ENCODE measurements around the gene SLIT3.

The SLIT3 gene

DNA sequence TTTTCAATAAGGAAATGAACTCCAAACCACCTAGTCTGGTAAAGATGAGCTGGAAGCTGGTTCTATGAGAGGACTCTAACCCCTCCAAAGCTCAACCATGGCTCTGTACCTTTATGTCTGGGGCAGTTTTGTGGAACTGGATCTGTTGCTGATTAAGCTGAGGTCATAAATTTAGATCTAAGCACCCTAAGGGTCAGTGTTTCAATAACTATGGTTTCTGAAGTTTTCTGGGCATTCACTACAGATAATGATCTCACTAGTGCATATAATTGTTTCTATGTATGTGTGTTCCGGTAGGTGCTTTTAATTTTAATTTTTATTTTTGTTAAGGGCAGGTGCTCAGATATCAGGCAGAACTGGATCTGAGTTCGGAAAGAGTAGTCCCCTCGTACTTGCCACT, 463.1 kb downstream of the SLIT3 start:
- DNase-seq (ENCODE audit: extremely low spot score, insufficient read length, low read depth) (no peak), FAIRE-seq (no peak)

DNA sequence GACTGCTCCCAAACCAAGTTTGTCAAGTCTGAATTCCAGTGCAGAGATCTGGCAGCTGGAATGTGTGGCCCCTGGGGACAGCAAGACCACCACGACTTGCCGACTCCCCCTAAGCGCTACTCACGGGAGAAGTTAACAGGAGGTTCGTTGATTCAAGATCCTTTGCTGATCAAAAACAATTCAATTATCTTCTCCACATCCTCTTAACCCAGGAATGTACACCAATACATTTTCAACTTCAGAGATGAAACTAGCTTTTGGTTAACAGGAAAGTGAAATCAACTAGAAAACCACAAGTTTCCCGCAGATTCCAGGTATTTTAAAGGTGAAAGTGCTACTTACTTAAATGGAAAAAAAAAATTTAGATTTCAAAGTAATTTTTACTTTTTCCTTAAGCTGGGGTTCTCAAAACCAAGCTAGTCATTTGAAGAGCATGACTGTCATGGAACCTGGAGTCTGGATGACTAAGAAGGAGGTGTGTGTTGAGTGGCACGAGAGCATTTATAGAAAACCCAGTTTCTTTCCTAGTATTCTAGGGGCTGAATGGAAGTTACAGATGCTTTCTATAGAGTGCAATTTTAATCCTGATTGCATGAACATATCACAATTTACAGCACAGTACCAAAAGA, 464.2 kb downstream of the SLIT3 start:
- FAIRE-seq (no peak), DNase-seq (ENCODE audit: extremely low spot score, insufficient read length, low read depth) (no peak)

DNA sequence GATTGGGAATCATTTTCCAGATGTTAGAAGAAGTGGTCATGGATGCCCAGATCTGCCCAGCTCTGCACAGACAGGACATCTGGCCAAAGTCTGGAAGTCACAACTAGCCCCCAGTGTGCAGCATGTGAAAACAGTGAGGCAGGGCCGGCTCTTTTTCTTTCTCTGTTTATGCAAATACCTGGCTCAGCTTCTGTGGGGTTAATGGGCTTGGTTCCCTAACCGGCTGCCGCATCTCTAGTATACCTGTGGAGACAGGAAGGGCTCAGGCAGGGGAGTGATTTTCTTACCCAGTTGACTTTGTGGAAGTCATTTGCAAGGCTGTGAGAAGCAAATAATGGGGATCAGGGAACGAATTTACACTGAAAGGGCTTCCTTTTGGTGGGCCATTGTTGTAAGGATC, 467.0 kb downstream of the SLIT3 start:
- DNase-seq (ENCODE audit: extremely low spot score, insufficient read length, low read depth) (no peak), FAIRE-seq (no peak)

GRCh38 chr5:168833383-168833782, 467.6 kb downstream of the SLIT3 start:
- DNase-seq (ENCODE audit: extremely low spot score, insufficient read length, low read depth) (no peak), FAIRE-seq (no peak)

DNA sequence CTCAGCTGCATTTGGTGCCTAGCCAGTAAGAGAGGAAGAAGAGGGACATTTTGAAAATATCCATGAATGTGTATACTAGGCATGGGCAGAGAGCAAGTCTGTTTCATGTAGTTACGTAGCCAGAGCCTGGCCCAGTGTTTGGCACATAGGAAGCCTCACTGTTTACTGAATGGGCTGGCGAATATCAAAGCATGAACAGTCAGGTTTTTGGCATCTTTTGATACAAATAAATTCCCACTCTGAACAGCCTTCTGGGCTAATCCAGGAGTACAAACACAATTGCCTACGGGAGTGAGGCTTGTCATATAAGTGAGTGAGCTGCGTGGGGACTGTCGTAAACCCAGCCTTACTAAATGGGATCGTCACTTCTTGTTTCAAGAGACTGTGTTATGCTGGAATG, 468.6 kb downstream of the SLIT3 start:
- DNase-seq (ENCODE audit: extremely low spot score, insufficient read length, low read depth): no peak
- no peak for FAIRE-seq

DNA sequence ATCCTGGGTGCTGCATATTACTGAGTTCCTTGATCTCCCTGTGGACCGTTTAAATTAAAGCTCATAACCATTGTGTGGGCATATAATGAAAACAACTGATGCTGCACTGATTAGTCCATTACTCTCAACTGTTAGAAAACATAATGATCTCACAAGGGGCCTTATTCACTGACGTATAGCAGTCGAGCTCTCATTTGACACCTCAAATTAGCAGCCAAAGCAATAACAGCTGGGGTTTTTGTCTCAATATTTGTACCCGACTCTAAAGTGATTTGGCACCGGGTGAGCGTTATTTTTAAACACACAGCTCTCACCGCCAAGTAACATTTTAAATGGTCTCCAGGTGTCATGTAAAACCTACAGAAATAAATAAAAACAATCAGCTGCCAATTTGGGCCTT, 469.6 kb downstream of the SLIT3 start:
- no peak for FAIRE-seq
- DNase-seq (ENCODE audit: extremely low spot score, insufficient read length, low read depth): no peak

GRCh38 chr5:168830833-168831232, 470.1 kb downstream of the SLIT3 start:
- FAIRE-seq (no peak), DNase-seq (ENCODE audit: extremely low spot score, insufficient read length, low read depth) (no peak)

DNA sequence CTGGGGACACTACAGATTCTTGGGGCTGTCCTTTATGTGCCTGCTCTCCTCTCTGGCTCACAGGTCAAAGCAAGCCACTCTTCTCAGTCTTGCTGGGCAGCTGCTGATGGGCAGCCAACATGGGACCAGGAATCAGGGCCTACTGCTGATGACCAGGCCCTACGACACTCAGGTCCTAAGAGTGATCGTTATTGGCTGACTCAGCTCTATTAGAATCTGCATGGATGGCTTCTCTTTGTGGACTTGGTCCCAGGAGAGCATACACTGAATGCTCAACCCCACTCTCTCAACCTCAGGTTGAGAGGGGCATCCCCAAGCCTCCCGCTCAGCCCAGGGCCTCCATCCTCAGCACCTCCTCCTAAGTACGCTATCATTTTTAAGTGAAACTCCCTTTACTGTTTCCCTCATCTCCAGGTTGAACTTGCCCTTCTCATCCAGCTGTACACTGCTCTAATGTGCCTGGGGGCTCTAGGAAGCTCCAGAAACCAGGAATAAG, 471.0 kb downstream of the SLIT3 start:
- no peak for DNase-seq (ENCODE audit: extremely low spot score, insufficient read length, low read depth)
- no peak for FAIRE-seq

DNA sequence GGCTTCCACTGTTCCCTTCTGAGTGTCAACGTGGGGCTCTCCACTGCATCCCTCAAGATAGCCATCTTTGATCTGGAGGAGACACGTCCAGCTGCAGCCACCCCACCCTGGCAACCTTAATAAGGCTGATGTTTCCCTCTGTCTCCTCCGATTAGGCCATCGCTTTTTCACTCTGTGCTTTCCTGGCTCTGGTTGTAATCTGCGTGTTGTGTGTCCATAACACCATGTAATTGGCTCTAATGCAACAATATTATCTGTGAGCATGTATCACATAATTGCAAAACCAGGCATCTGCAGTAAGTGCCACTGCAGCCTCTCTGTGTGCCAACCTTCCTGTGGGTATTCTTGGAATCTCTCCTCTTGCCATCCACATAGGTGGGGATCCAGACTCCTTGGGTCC, 471.9 kb downstream of the SLIT3 start:
- DNase-seq (ENCODE audit: extremely low spot score, insufficient read length, low read depth) (no peak), FAIRE-seq (no peak)

- FAIRE-seq (no peak), DNase-seq (ENCODE audit: extremely low spot score, insufficient read length, low read depth) (no peak)
Measured at GRCh38 chr5:168827636-168828035, 473.3 kb downstream of the SLIT3 start.

GRCh38 chr5:168826246-168826725, 474.7 kb downstream of the SLIT3 start:
- DNase-seq (ENCODE audit: extremely low spot score, insufficient read length, low read depth) (no peak), FAIRE-seq (no peak)

DNA sequence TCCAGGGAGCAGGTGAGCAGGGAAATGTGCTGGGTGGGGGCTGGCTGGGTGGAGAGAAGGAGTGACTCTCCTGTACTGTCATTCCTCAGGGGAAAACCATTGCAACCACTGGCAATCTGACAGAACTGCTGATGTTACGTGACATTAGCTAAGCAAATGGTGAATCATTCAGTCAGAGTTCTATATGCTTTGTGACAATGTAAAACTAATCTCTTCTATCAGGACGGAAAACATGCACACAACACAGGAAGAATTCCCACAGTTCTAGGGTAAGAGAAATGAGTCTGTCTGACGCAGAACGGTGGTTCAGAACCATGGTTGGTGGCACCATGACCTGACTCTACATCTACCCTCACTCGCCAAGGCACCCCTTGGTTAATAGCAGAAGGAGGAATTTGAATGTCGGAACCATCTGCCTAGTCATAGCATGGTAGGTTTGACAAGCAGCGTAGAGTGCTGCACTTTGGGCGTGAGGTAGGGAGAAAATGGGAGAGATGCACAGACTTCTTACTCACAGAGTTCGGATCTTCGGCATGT, 478.1 kb downstream of the SLIT3 start:
- FAIRE-seq (no peak), DNase-seq (ENCODE audit: extremely low spot score, insufficient read length, low read depth) (no peak)

GRCh38 chr5:168822248-168822744, 478.6 kb downstream of the SLIT3 start:
- FAIRE-seq (no peak), DNase-seq (ENCODE audit: extremely low spot score, insufficient read length, low read depth) (no peak)

DNA sequence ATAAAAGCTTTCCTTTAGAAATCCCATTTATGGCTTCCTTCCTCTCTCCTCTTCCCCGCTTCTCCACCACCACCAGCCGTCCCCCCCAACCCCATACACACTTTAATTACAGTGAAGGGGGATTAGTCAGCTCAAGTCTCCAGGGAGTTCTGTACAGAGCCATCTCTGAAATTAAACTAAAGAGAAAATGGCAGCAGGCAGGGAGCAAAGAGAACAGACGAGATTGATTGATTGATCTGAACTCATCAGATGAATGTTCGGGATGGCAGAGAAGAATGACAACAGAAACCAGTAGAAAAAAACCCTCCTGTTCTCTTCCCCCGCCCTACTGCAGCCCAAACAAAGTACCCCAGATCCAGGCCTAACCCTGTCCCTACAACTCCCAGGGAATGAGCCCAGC, 480.1 kb downstream of the SLIT3 start:
- DNase-seq (ENCODE audit: extremely low spot score, insufficient read length, low read depth): no peak
- no peak for FAIRE-seq

GRCh38 chr5:168819004-168819621, 481.8 kb downstream of the SLIT3 start:
- FAIRE-seq (no peak), DNase-seq (ENCODE audit: extremely low spot score, insufficient read length, low read depth) (no peak)

DNA sequence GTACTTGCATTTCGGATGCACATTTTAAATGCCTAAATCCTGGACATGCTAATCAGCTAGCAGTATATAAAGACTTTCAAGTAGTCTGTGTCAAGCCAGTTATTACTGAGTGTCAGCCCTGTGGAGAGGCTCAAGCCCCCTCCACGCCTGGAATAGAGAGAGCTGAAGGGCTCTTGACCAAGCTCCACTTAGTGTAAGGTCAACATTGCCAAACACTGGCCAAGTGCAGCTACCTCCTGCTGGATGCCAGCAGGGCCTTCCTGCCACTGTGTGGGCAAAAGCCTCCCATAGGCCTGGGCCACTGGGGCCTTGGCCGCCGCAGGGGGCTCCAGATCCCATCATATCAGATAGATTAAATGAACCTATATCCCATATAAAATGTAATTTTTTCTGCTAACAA, 482.4 kb downstream of the SLIT3 start:
- DNase-seq (ENCODE audit: extremely low spot score, insufficient read length, low read depth) (no peak), FAIRE-seq (no peak)

GRCh38 chr5:168817591-168817990, 483.3 kb downstream of the SLIT3 start:
- DNase-seq (ENCODE audit: extremely low spot score, insufficient read length, low read depth) (no peak), FAIRE-seq (no peak)

GRCh38 chr5:168816661-168817060, 484.3 kb downstream of the SLIT3 start:
- no peak for FAIRE-seq
- no peak for DNase-seq (ENCODE audit: extremely low spot score, insufficient read length, low read depth)

DNA sequence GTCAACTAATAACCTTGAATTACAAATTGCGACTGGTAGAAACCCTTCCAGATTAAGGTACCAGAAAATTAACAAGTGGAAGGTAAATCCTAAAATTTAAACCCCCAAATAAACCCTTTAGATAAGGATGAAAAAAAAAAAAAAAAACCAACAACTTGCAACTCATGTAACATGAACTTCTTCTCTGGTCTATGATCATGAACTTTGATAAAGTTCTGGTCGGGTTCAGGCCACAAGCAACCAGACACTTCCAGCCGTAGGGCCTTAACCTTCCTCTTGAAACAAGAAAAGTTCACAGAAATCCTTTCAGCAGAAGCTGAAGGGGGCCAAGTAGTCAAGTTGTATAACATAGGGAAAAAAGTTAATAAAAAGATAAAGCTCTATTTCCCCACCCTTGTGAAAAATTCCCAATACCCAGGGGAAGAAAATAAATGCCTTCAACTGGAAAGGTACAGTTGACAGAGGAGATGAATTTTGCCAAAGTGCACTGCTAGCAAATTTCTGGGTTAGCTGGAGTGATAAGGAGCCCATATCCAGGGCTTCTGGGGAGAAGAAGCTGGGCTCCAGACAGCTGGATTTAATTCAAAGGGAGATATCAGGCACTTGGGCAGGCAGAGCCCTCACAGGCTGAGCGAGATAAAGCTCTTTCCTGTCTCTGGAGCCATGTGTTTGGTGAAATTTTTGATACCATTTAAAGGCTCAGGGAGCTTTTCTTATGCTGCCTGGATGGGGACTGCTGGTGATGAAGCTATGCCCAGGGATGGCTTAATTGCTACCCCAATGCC, 487.6 kb downstream of the SLIT3 start:
- DNase-seq (ENCODE audit: extremely low spot score, insufficient read length, low read depth) (no peak), FAIRE-seq (no peak)

- FAIRE-seq: no peak
Measured at GRCh38 chr5:168810641-168811040, 490.3 kb downstream of the SLIT3 start.

GRCh38 chr5:168809218-168809617, 491.7 kb downstream of the SLIT3 start:
- no peak for FAIRE-seq
- no peak for DNase-seq (ENCODE audit: extremely low spot score, insufficient read length, low read depth)

More at GRCh38 chr5:168810641-168811040, 490.3 kb downstream of the SLIT3 start:
- no peak for DNase-seq (ENCODE audit: extremely low spot score, insufficient read length, low read depth)

All from GM18507 (cell line).